Left ventricle myocardium inferior (tissue), 1 donor: ENCODE results near the gene TEX19. TPM values are rescaled to one million over a fixed set of nuclear protein-coding genes. Genes with fewer than 3 reads are reported as not detected.

ENCODE experiments used
- DNase-seq: peaks from one replicate; pipeline ENCODE4 v3.0.0-alpha.2; 2020
- H3K27ac ChIP-seq: fragments of 200-600 bp; replicated peaks from 2 replicates; pipeline ENCODE4 v1.8.0; 2021
- H3K27me3 ChIP-seq: fragments of 200-600 bp; 2 replicates; pipeline ENCODE4 v1.8.0; 2021; ENCODE audit warnings: low read depth
- H3K36me3 ChIP-seq: fragments of 200-600 bp; 2 replicates; pipeline ENCODE4 v1.8.0; 2021
- H3K4me1 ChIP-seq: fragments of 200-600 bp; 2 replicates; pipeline ENCODE4 v1.8.0; 2021
- H3K4me3 ChIP-seq: fragments of 200-600 bp; 2 replicates; pipeline ENCODE4 v1.8.0; 2021; ENCODE audit warnings: mild to moderate bottlenecking, moderate library complexity
- H3K9me3 ChIP-seq: fragments of 200-600 bp; replicated peaks from 2 replicates; pipeline ENCODE4 v1.8.0; 2021
- CTCF ChIP-seq: fragments of 200-600 bp; IDR thresholded peaks from 2 replicates; pipeline ENCODE4 v1.8.0; 2021; ENCODE audit warnings: antibody characterized with exemption, mild to moderate bottlenecking, borderline replicate concordance
- intact Hi-C: fragments of 100-400 bp; cut with micrococcal nuclease; formaldehyde crosslinking; loops from one replicate; pipeline ENCODE4 v1.11.0; 2022
- total RNA-seq: library from RNA; stranded (reverse); fragmentation: NEBNext Ultra II Directional; extraction: Animal tissue kit (Norgen Biotek cat#: 25700); gene quantifications from one replicate; pipeline ENCODE4 v1.2.1, GENCODE V29; 2021
- donor health status: DM: no; HTN: yes; CAD: no; lungs with severe emphysema.

Gene TEX19
- total RNA-seq, 1 donor from 2014 or later = not detected

GRCh38 chr17:82384051-82384729 lies 25.1 kb downstream of the TEX19 start:
- intact Hi-C loops = no loop called here
- peaks cover 62% of the 10 kb centered on the region for H3K27me3 ChIP-seq
- H3K36me3 ChIP-seq = no peaks in the 10 kb centered on the region

DNA sequence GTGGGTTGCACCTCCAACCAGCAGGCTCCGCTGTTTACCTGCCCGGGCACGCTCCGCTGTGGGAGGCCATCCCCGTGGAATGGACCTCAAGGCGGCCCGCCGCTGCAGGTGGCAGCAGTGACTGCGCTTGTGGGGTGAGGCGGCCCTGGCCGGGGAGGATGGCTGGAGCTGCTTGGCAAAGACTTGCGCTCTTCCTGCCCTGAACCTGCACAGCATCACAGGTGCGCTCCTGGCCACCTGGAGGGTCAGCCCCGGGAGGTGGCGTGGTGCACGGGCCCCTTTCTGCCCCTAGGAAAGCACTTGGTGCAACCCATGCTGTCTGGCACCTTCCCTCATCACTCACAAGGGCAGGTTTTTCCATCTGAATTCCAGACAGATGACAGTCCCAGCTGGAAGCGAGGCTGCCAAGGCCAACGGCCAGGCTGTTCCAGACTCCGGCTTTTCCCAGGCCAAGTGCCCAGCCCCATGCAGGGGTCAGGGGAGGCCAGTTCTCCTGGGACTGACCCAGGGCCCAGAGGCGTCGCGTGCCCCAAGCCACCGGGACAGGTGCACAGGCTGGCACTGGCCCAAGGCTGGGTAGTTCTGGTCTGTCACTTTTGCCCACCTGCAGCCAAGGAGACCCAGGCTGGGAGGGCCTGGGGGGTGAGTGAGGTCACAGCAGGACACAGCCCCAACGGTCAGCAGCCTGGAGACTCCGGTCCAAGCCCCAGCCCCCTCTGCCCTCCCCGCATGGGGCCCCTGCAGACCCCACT lies 25.9 kb downstream of the TEX19 start:
- peak; percentile 79 for DNase-seq
- Histone ChIP-seq H3K4me1 (peaks cover 41% of the 10 kb centered on the region), H3K4me3 (no peak overlapping the region), H3K36me3 (no peaks in the 10 kb centered on the region), H3K27ac (peak overlapping the region; percentile 77), H3K27me3 (peaks cover 54% of the 10 kb centered on the region), H3K9me3 (no peaks in the 10 kb centered on the region)
- TF ChIP-seq CTCF = no peak
- intact Hi-C loops = no loop called here

More at GRCh38 chr17:82384051-82384729, 25.1 kb downstream of the TEX19 start:
- TF ChIP-seq CTCF = no peak
- Histone ChIP-seq H3K27ac (peak overlapping the region; percentile 77), H3K4me3 (no peak overlapping the region), H3K4me1 (peaks cover 45% of the 10 kb centered on the region), H3K9me3 (no peaks in the 10 kb centered on the region)
- no peak for DNase-seq

GRCh38 chr17:82385559-82386254 lies 26.7 kb downstream of the TEX19 start:
- no peak overlapping the region for H3K4me3 ChIP-seq
- intact Hi-C loops = no loop called here
- peak overlapping the region; percentile 77 for H3K27ac ChIP-seq
- H3K36me3 ChIP-seq = no peaks in the 10 kb centered on the region
- no peaks in the 10 kb centered on the region for H3K9me3 ChIP-seq
- H3K4me1 ChIP-seq = peaks cover 38% of the 10 kb centered on the region
- no peak for TF ChIP-seq CTCF
- peaks cover 47% of the 10 kb centered on the region for H3K27me3 ChIP-seq
- DNase-seq = peak; percentile 33

GRCh38 chr17:82386255-82386831 lies 27.3 kb downstream of the TEX19 start:
- no peak for TF ChIP-seq CTCF
- H3K27ac ChIP-seq = no peak overlapping the region
- intact Hi-C loops = no loop called here
- H3K27me3 ChIP-seq = peaks cover 41% of the 10 kb centered on the region
- peak; percentile 53 for DNase-seq
- peaks cover 38% of the 10 kb centered on the region for H3K4me1 ChIP-seq
- H3K9me3 ChIP-seq = no peaks in the 10 kb centered on the region
- H3K36me3 ChIP-seq = peaks cover 2% of the 10 kb centered on the region
- peak overlapping the region; percentile 23 for H3K4me3 ChIP-seq
